Measurements from ENCODE around the gene PI4KA.
"Not testable (repeated sequence)": the region's sequence is repeated elsewhere in the genome, so short reads cannot be mapped to it uniquely, and the experiment has no call there.

PI4KA gene

GRCh38 chr22:20663941-20664593 is 194.5 kb downstream of the PI4KA start:
- TF ChIP-seq CTCF (IDR thresholded peaks at IDR 0.05; ENCODE audit: extremely low read depth, insufficient read depth, missing control alignments): no peak
- DNase-seq (ENCODE audit: low spot score): no peak
- in situ Hi-C loops (cut with MboI; ENCODE audit: low pct_unique_long_range_greater_than_20kb, low sequenced_read_pairs, unreplicated experiment): no loop called here

- no peak for DNase-seq (ENCODE audit: low spot score)
- no peak for TF ChIP-seq CTCF (IDR thresholded peaks at IDR 0.05; ENCODE audit: extremely low read depth, insufficient read depth, missing control alignments)
- in situ Hi-C loops (cut with MboI; ENCODE audit: low pct_unique_long_range_greater_than_20kb, low sequenced_read_pairs, unreplicated experiment): no loop called here
Measured at GRCh38 chr22:20663137-20663828, 195.3 kb downstream of the PI4KA start.

GRCh38 chr22:20662524-20663036 is 196.0 kb downstream of the PI4KA start:
- in situ Hi-C loops (cut with MboI; ENCODE audit: low pct_unique_long_range_greater_than_20kb, low sequenced_read_pairs, unreplicated experiment); DNase-seq (ENCODE audit: low spot score): not testable (repeated sequence)

GRCh38 chr22:20661473-20661872 is 197.1 kb downstream of the PI4KA start:
- TF ChIP-seq CTCF (IDR thresholded peaks at IDR 0.05; ENCODE audit: extremely low read depth, insufficient read depth, missing control alignments): no peak
- in situ Hi-C loops (cut with MboI; ENCODE audit: low pct_unique_long_range_greater_than_20kb, low sequenced_read_pairs, unreplicated experiment): no loop called here

GRCh38 chr22:20660441-20661054 is 198.1 kb downstream of the PI4KA start:
- no peak for TF ChIP-seq CTCF (IDR thresholded peaks at IDR 0.05; ENCODE audit: extremely low read depth, insufficient read depth, missing control alignments)
- DNase-seq (ENCODE audit: low spot score): no peak
- in situ Hi-C loops (cut with MboI; ENCODE audit: low pct_unique_long_range_greater_than_20kb, low sequenced_read_pairs, unreplicated experiment): no loop called here

More at GRCh38 chr22:20661473-20661872, 197.1 kb downstream of the PI4KA start:
- DNase-seq (ENCODE audit: low spot score): no peak

GRCh38 chr22:20659920-20660319 is 198.7 kb downstream of the PI4KA start:
- TF ChIP-seq CTCF (IDR thresholded peaks at IDR 0.05; ENCODE audit: extremely low read depth, insufficient read depth, missing control alignments): no peak
- no peak for DNase-seq (ENCODE audit: low spot score)
- in situ Hi-C loops (cut with MboI; ENCODE audit: low pct_unique_long_range_greater_than_20kb, low sequenced_read_pairs, unreplicated experiment): no loop called here

GRCh38 chr22:20659258-20659657 is 199.4 kb downstream of the PI4KA start:
- in situ Hi-C loops (cut with MboI; ENCODE audit: low pct_unique_long_range_greater_than_20kb, low sequenced_read_pairs, unreplicated experiment): no loop called here
- no peak for TF ChIP-seq CTCF (IDR thresholded peaks at IDR 0.05; ENCODE audit: extremely low read depth, insufficient read depth, missing control alignments)
- no peak for DNase-seq (ENCODE audit: low spot score)

Measured in GM13977 (cell line).